ENCODE measurements around the gene SLC35F4. TPM values are rescaled to one million over a fixed set of nuclear protein-coding genes. Genes with fewer than 3 reads are reported as not detected.

SLC35F4 gene
- total and polyA plus RNA-seq, 2 of the 4 experiments (the other 2 are of a cell fraction): not detected

DNA sequence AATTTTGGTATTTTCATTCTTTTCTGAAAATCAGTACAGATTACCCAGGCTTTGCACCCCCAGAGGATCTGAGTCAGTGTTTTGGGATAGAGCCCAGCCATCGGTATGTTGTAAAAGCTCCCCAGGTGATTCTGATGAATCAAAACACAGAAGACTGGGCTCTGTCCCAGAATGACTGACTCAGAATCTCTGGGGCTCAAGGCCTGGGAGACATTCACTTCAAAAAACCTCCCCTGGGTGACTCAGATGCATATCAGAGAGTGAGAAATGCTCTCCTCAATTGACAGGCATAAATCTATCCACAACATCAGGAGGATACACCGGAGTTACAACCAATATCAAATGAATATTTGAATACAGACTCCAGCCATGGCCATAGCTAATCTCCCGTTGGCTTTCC is 32.6 kb downstream of the SLC35F4 start:
- ChIA-PET POLR2A (ENCODE audit: unreplicated experiment) (interaction anchor here (0.6 kb wide), 1 partner anchor 181 kb away, joined by 3 read pairs; no protein-coding TSS in a partner anchor), CTCF (no interaction called here)
- H2AFZ ChIP-seq (replicated peaks; ENCODE audit: low read length, poor library complexity): no peak overlapping the region
- intact Hi-C loops (cut with micrococcal nuclease) (no loop called here), in situ Hi-C loops (cut with MboI; ENCODE audit: low sequenced_read_pairs) (no loop called here), dilution Hi-C loops (cut with HindIII; ENCODE audit: low sequenced_read_pairs, unreplicated experiment) (no loop called here)
- no peak overlapping the region for H2BK15ac ChIP-seq (ENCODE audit: low read depth, low read length)
- no peak overlapping the region for H4K5ac ChIP-seq (ENCODE audit: low read depth, low read length)
- peak; percentile 53 for ATAC-seq (ENCODE audit: low read depth)
- H3K27ac ChIP-seq (ENCODE audit: insufficient read depth, low read length): no peak overlapping the region
- no peak overlapping the region for H3K18ac ChIP-seq (ENCODE audit: low read depth, low read length)
- H3K79me1 ChIP-seq (ENCODE audit: low read depth in 1 of 2, low read length in 2 of 2): no peaks in the 10 kb centered on the region
- TF ChIP-seq USF2 (IDR thresholded peaks at IDR 0.05; ENCODE audit: low read depth, low read length): no peak
- no peak for TF ChIP-seq RAD21 (IDR thresholded peaks at IDR 0.05; ENCODE audit: low read length)
- TF ChIP-seq MAZ (IDR thresholded peaks at IDR 0.05; ENCODE audit: borderline replicate concordance, low read depth, low read length): no peak
- no peak for TF ChIP-seq POLR2A (IDR thresholded peaks at IDR 0.05; ENCODE audit: low read depth, low read length)
- TF ChIP-seq SMC3 (IDR thresholded peaks at IDR 0.05; ENCODE audit: low read depth, low read length): no peak
- TF ChIP-seq MAFK (IDR thresholded peaks at IDR 0.05; ENCODE audit: low read depth, low read length): no peak
- no peak for TF ChIP-seq BHLHE40 (IDR thresholded peaks at IDR 0.05; ENCODE audit: low read depth, low read length)
- TF ChIP-seq NFE2L2 (IDR thresholded peaks at IDR 0.05; ENCODE audit: low read depth, low read length): no peak
- peak; percentile 40; the same call in 1 of the 2 replicates for TF ChIP-seq FOS (IDR thresholded peaks at IDR 0.05; ENCODE audit: low read depth, low read length)
- no peak overlapping the region for H2AK9ac ChIP-seq (replicated peaks; ENCODE audit: low read depth, low read length, poor library complexity)
- H3K56ac ChIP-seq (ENCODE audit: extremely low read depth, insufficient read depth, low read length): no peak overlapping the region
- H3K9ac ChIP-seq (ENCODE audit: low read depth, low read length): no peak overlapping the region
- DNase-seq: peak; percentile 88
- WGBS, 2 experiments (ENCODE audit: extremely low coverage in 2 of 2, insufficient read length in 1 of 2): no CpG with 5 or more reads among the region's 3 CpGs
- H3K36me3 ChIP-seq (ENCODE audit: control insufficient read depth, insufficient read depth, low read length): no peaks in the 10 kb centered on the region
- H3K4me2 ChIP-seq (ENCODE audit: low read depth, low read length): no peak overlapping the region
- H4K91ac ChIP-seq (ENCODE audit: insufficient read depth, low read depth, low read length): no peak overlapping the region
- no peaks in the 10 kb centered on the region for H4K20me1 ChIP-seq (ENCODE audit: insufficient read depth, low read length)
- H3K4me1 ChIP-seq (ENCODE audit: control insufficient read depth, insufficient read depth, low read length): no peaks in the 10 kb centered on the region
- no peaks in the 10 kb centered on the region; the same call in 1 of the 2 replicates for H3K27me3 ChIP-seq (ENCODE audit: control insufficient read depth, insufficient read depth, low read length)
- no peak overlapping the region for H3K23ac ChIP-seq (ENCODE audit: low read depth, low read length)
- H2BK20ac ChIP-seq (ENCODE audit: low read depth, low read length): no peak overlapping the region
- no peak overlapping the region for H2AK5ac ChIP-seq (ENCODE audit: low read depth, low read length)
- no peaks in the 10 kb centered on the region for H3K9me1 ChIP-seq (ENCODE audit: insufficient read depth, low read length)
- H3K14ac ChIP-seq (replicated peaks; ENCODE audit: low read depth, low read length): no peak overlapping the region
- H2BK5ac ChIP-seq (ENCODE audit: low read depth, low read length, poor library complexity, severe bottlenecking): no peak overlapping the region
- no peak overlapping the region for H2BK120ac ChIP-seq (ENCODE audit: low read depth, low read length)
- H3K4me3 ChIP-seq (ENCODE audit: insufficient read depth, low read depth, low read length): no peak overlapping the region
- H3K4ac ChIP-seq (ENCODE audit: low read depth, low read length): no peak overlapping the region
- BruUV-seq (replicated peaks): no TSS peak
- no peak overlapping the region for H4K8ac ChIP-seq (ENCODE audit: low read depth in 2 of 2, low read length in 2 of 2)
- H3K9me3 ChIP-seq (ENCODE audit: control insufficient read depth, insufficient read depth, low read length): no peaks in the 10 kb centered on the region
